Kidney epithelial cell (primary cell): ENCODE measurements around the gene BTBD6. TPM values are rescaled to one million over a fixed set of nuclear protein-coding genes. Genes with fewer than 3 reads are reported as not detected.
A peak's percentile ranks its signal among the peaks of the same experiment; 100 is the strongest.

ENCODE experiments used
- DNase-seq: peaks from one replicate; pipeline ENCODE4 v3.0.0-alpha.2; 2010; ENCODE audit warnings: low read depth
- H3K27me3 ChIP-seq: 2 replicates; pipeline ENCODE4 v1.6.0; 2011; ENCODE audit warnings: low read length; ENCODE audit not compliant: control insufficient read depth, insufficient read depth
- H3K36me3 ChIP-seq: 2 replicates; pipeline ENCODE4 v1.5.1; 2011; ENCODE audit warnings: low read length; ENCODE audit not compliant: control insufficient read depth, insufficient read depth
- H3K4me3 ChIP-seq: 2 replicates; pipeline ENCODE4 v1.5.1; 2011; ENCODE audit warnings: low read depth, mild to moderate bottlenecking, control low read depth, low read length
- CTCF ChIP-seq: IDR thresholded peaks from 2 replicates; pipeline ENCODE4 v1.5.1; 2011; ENCODE audit warnings: mild to moderate bottlenecking, moderate library complexity, low read length, control low read depth, inconsistent platforms; ENCODE audit not compliant: insufficient read depth, poor library complexity, severe bottlenecking
- total RNA-seq: library from RNA; depleted of rRNA; stranded (reverse); fragments of >200 nt; gene quantifications from 2 replicates; pipeline ENCODE4 v1.2.3, GENCODE V29; 2015

The BTBD6 gene
- total RNA-seq, 1 donor from 2014 or later, result 45.8 TPM

GRCh38 chr14:105244334-105244733 is 4.0 kb upstream of the BTBD6 start:
- Histone ChIP-seq H3K36me3 (no peaks in the 10 kb centered on the region), H3K27me3 (no peaks in the 10 kb centered on the region), H3K4me3 (no peak overlapping the region)
- no peak for TF ChIP-seq CTCF
- no peak for DNase-seq

GRCh38 chr14:105247026-105247425 is 1.3 kb upstream of the BTBD6 start:
- Histone ChIP-seq H3K27me3 (no peaks in the 10 kb centered on the region), H3K4me3 (no peak overlapping the region), H3K36me3 (peaks cover 4% of the 10 kb centered on the region)
- no peak for DNase-seq
- no peak for TF ChIP-seq CTCF

GRCh38 chr14:105247715-105248367 is 492 bp upstream of the BTBD6 start:
- no peaks in the 10 kb centered on the region for H3K27me3 ChIP-seq
- TF ChIP-seq CTCF, result no peak
- H3K4me3 ChIP-seq, result peak overlapping the region; percentile 49
- H3K36me3 ChIP-seq, result peaks cover 4% of the 10 kb centered on the region
- no peak for DNase-seq

GRCh38 chr14:105249182-105250007 is 1.1 kb downstream of the BTBD6 start:
- H3K27me3 ChIP-seq, result no peaks in the 10 kb centered on the region
- TF ChIP-seq CTCF, result no peak
- peaks cover 4% of the 10 kb centered on the region for H3K36me3 ChIP-seq
- H3K4me3 ChIP-seq, result peak overlapping the region; percentile 50
- no peak for DNase-seq

- no peak overlapping the region for H3K4me3 ChIP-seq
- H3K36me3 ChIP-seq, result peaks cover 4% of the 10 kb centered on the region
- TF ChIP-seq CTCF, result no peak
- DNase-seq, result no peak
- H3K27me3 ChIP-seq, result no peaks in the 10 kb centered on the region
Measured at GRCh38 chr14:105250008-105250366, 1.7 kb downstream of the BTBD6 start.

- Histone ChIP-seq H3K27me3 (no peaks in the 10 kb centered on the region), H3K36me3 (peaks cover 4% of the 10 kb centered on the region), H3K4me3 (no peak overlapping the region)
- no peak for DNase-seq
- no peak for TF ChIP-seq CTCF
Measured at GRCh38 chr14:105250986-105251385, 2.7 kb downstream of the BTBD6 start.
